GM12878 (cell line): ENCODE results near the gene C21orf58.

ENCODE experiments used
- CTCF ChIP-seq, 3 experiments: IDR thresholded peaks in 2 of 3; conservative IDR thresholded peaks in 1 of 3; 2 replicates each; pipeline ENCODE4 v1.5.1; 2011; ENCODE audit warnings: low read depth in 3 of 3, low read length in 3 of 3, mild to moderate bottlenecking in 3 of 3, control low read depth in 2 of 3, moderate library complexity in 2 of 3, inconsistent platforms in 1 of 3, mixed read lengths in 1 of 3; ENCODE audit not compliant: control insufficient read depth in 2 of 3, insufficient read depth in 1 of 3; ENCODE audit errors: extremely low read depth in 1 of 3
- EP300 ChIP-seq, 2 experiments: fragments of 150-350 bp in 1 of 2; IDR thresholded peaks; 2 replicates each; pipeline ENCODE4 v1.6.1; 2011 to 2012; ENCODE audit warnings: low read depth in 2 of 2, low read length in 2 of 2, borderline replicate concordance in 1 of 2, improper control_type of control experiment in 1 of 2, inconsistent platforms in 1 of 2; ENCODE audit not compliant: control insufficient read depth in 1 of 2
- HDAC2 ChIP-seq: fragments of 200-600 bp; sonication (generic); IDR thresholded peaks from 2 replicates; pipeline ENCODE4 v1.6.1; 2017
- MYC ChIP-seq: IDR thresholded peaks from 2 replicates; pipeline ENCODE4 v1.6.1; 2011; ENCODE audit warnings: mild to moderate bottlenecking, low read length, moderate library complexity, inconsistent platforms; ENCODE audit not compliant: insufficient read depth, insufficient replicate concordance, insufficient read length, severe bottlenecking
- SMC3 ChIP-seq: IDR thresholded peaks from 2 replicates; pipeline ENCODE4 v1.6.1; 2011; ENCODE audit warnings: low read length, improper control_type of control experiment, borderline replicate concordance
- SP1 ChIP-seq: IDR thresholded peaks from one replicate; pipeline ENCODE4 v1.6.1; 2011; ENCODE audit warnings: low read depth, low read length
- TCF7 ChIP-seq: IDR thresholded peaks from 2 replicates; pipeline ENCODE4 v1.6.1; 2014; ENCODE audit warnings: antibody characterized with exemption, borderline replicate concordance

- no peak for TF ChIP-seq CTCF (IDR thresholded peaks at IDR 0.05 in 2 of 3, conservative IDR thresholded peaks at IDR 0.05 in 1 of 3; ENCODE audit: control insufficient read depth in 2 of 3, extremely low read depth in 1 of 3, insufficient read depth in 1 of 3, low read depth in 3 of 3, low read length in 3 of 3)
- TF ChIP-seq MYC: no peak
- no peak for TF ChIP-seq EP300 (IDR thresholded peaks at IDR 0.05; ENCODE audit: borderline replicate concordance in 1 of 2, control insufficient read depth in 1 of 2, low read depth in 2 of 2, low read length in 2 of 2)
- TF ChIP-seq HDAC2: no peak
- no peak for TF ChIP-seq TCF7
- no peak for TF ChIP-seq SMC3
- no peak for TF ChIP-seq SP1
Measured at GRCh38 chr21:46289655-46290179, 34.0 kb downstream of the C21orf58 start.
